Muscle of back (tissue), 11 donors: ENCODE results near the gene CDC42EP5. TPM values are rescaled to one million over a fixed set of nuclear protein-coding genes. Genes with fewer than 3 reads are reported as not detected.
A peak's percentile ranks its signal among the peaks of the same experiment; 100 is the strongest.
"Not testable (repeated sequence)": the region's sequence is repeated elsewhere in the genome, so short reads cannot be mapped to it uniquely, and the experiment has no call there.

Experiments
- DNase-seq, 3 donors: peaks; one replicate each; pipeline versions ENCODE4 v3.0.0 to v3.0.0-alpha.2; 2013
- polyA plus RNA-seq, 10 donors: library from polyadenylated mRNA; unstranded; fragments of 120-200 nt; gene quantifications; one replicate each; pipeline ENCODE4 v1.2.1, GENCODE V29; 2013; ENCODE audit not compliant: insufficient read length in 10 of 10

The CDC42EP5 gene
- polyA plus RNA-seq, 10 donors = 17.7 to 74.8 (median 29.7) TPM

DNA sequence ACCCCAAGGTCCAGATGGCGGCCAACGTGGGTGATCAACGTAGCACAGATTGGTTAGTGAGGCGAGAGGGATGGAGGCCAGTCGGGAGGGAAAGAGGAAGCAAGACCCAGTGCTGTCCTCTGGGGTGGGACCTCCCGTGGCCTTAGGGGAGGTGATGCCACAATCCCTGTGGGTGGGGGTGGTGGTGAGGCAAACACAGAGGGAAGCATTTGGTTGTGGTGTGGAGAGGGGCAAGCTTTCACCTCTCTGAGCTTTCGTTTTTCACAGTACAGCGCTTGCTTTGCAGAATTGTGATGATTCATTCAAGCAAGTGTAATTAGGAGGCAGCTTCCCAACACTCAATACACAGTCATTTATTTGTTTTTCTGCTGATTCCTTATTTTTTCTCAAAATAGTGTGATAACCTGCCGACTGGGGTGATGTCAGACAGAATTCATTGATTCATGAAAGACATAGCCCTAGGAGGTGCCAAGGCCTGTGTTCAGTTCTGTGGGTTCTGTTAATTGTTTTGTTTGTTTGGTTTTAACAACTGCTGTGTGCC lies 21.7 kb downstream of the CDC42EP5 start:
- no peak for DNase-seq

DNA sequence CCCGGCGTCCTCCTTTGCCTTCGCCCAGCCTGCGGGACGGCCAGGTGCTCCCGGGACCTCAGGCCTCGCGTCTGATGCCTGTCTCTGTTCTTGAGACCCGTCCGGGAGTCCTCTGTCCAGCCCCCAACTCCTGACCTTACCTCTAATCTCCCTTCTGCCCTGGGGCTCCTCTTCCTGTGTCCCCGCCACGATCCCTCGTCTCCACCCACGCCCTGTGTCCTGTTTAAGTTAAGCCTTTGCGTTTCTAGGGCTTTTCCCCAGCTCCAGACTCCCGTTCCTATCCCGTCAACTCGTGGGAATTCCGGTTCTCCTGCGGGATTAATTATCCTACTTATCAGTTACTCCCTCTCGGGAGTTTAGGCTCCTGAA lies 23.4 kb downstream of the CDC42EP5 start:
- DNase-seq = no peak

DNA sequence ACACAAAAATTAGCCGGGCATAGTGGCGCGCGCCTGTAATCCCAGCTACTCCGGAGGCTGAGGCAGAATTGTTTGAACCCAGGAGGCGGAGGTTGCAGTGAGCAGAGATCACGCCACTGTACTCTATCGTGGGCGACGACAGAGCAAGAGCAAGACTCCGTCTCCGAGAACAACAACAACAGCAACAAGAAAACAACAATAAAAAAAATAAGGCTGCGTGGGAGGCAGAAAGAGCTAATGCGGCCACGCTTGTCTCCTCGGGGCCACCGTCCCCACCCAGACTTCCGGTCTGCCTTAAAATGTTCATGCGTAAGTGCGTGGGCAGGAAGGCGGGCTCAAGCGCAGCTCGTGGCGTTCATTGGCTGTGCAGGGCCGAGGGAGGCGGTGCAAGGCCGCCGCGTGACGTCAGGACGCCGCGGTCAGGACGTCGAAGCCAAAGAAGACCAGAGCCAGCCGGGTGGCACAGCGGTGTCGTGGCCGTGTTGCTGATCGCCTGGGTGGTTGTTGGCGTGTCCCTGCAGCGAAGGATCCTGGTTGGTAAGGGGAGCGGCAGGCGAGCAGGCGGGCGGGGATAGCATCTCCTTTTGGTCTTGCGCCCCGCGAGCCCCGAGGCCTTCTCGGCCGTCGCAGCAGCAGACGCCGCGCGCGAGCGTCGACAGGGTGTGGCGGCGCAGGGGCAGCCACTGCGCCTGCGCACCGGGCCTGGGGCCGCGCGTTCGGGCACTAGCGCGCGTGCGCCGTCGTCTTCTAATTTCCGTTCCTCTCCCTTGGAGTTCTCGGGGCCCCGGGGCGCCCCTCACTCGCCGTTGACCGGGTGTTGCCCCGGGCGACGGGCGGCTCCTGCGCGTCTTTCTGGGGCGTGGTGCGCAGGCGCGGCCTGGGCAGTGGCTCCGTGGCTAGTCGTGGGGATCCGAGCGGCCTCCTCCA lies 24.1 kb downstream of the CDC42EP5 start, which contains the start of gene LENG8:
Gene LENG8 (plus strand): TSS at position 426 of the 927 bp plus-strand sequence. CDS start 2,146 bp downstream, outside the sequence.
- peak; percentile 98 to 100 (median 99) for DNase-seq

GRCh38 chr19:54448040-54448773 lies 24.9 kb downstream of the CDC42EP5 start:
- peak; percentile 41 to 83 (median 67) for DNase-seq

GRCh38 chr19:54446349-54446748 lies 26.7 kb downstream of the CDC42EP5 start:
- DNase-seq = not testable (repeated sequence)

GRCh38 chr19:54444737-54445136 lies 28.4 kb downstream of the CDC42EP5 start:
- no peak for DNase-seq

DNA sequence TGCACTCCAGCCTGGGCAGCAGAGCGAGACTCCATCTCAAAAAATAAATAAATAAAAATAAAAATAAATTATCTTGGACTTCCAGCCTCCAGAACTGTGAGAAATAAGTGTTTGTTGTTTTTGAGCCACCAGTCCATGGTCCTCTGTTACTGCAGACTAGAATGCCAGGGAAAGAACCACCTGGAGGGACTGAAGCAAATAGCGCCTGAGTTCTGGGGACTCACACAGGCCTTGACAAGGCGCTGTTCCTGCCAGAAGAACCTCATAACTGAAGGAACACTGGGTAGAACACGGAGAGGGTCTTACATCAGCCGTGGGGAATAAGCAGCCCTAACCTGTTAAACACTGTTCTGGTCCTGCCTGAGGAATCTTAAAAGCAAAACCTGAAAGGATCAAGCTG lies 32.5 kb downstream of the CDC42EP5 start:
- no peak for DNase-seq

GRCh38 chr19:54439174-54439851 lies 33.8 kb downstream of the CDC42EP5 start:
- peak in 2 of 3 donors; percentile 31 to 47 for DNase-seq

GRCh38 chr19:54436628-54437252 lies 36.4 kb downstream of the CDC42EP5 start:
- peak in 1 of 3 donors; percentile 65 for DNase-seq

GRCh38 chr19:54436031-54436523 lies 37.0 kb downstream of the CDC42EP5 start:
- DNase-seq = peak in 1 of 3 donors; percentile 57

DNA sequence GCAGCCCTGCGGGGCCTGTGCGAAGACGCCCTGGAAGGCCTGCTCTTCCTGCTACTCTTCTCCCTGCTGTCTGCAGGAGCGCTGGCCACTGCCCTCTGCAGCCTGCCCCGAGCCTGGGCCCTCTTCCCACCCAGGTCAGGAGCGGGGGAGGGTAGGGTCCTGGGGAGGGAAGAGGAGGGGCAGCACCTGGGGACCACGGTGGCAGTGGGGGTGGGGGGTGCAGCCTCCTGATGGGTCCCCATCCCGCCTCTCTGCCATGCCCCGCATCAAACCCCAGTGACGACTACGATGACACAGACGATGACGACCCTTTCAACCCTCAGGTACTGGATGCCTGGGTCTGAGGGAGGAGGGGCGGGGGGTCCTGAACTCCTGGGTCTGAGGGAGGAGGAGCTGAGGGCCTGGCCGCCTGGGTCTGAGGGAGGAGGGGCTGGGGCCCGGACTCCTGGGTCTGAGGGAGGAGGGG lies 37.5 kb downstream of the CDC42EP5 start:
- DNase-seq = no peak

- DNase-seq = no peak
Measured at GRCh38 chr19:54434873-54435214, 38.3 kb downstream of the CDC42EP5 start.

- DNase-seq = no peak
Measured at GRCh38 chr19:54434112-54434872, 38.8 kb downstream of the CDC42EP5 start.

GRCh38 chr19:54433697-54434096 lies 39.4 kb downstream of the CDC42EP5 start:
- DNase-seq = no peak

DNA sequence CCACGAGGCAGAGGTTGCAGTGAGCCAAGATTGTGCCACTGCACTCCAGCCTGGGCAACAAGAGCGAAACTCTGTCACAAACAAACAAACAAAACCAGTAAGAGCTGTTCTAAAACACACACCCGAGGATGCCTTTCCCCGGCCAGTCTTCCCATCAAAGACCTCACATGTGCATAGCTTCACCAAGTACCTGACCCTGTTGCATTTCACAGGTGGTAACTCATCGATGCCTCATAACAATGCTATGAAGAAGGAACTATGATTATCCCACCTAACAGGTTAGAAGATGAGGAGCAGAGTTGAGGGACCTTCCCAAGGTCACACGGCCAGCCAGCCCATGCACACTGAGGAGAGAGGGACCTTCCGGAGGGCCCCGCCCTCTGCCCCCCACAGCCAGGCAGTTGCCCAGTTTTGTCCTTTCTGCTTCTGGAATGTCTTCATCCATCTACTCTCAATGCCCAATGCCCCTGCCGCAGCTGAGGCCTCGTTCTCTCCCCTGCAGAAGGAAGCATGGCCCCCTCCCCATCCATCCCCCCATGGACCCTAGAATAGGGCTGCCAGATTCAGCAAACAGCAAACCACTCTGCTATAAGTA lies 40.9 kb downstream of the CDC42EP5 start:
- no peak for DNase-seq

- DNase-seq = peak in 1 of 3 donors; percentile 30
Measured at GRCh38 chr19:54431255-54431838, 41.7 kb downstream of the CDC42EP5 start.

DNA sequence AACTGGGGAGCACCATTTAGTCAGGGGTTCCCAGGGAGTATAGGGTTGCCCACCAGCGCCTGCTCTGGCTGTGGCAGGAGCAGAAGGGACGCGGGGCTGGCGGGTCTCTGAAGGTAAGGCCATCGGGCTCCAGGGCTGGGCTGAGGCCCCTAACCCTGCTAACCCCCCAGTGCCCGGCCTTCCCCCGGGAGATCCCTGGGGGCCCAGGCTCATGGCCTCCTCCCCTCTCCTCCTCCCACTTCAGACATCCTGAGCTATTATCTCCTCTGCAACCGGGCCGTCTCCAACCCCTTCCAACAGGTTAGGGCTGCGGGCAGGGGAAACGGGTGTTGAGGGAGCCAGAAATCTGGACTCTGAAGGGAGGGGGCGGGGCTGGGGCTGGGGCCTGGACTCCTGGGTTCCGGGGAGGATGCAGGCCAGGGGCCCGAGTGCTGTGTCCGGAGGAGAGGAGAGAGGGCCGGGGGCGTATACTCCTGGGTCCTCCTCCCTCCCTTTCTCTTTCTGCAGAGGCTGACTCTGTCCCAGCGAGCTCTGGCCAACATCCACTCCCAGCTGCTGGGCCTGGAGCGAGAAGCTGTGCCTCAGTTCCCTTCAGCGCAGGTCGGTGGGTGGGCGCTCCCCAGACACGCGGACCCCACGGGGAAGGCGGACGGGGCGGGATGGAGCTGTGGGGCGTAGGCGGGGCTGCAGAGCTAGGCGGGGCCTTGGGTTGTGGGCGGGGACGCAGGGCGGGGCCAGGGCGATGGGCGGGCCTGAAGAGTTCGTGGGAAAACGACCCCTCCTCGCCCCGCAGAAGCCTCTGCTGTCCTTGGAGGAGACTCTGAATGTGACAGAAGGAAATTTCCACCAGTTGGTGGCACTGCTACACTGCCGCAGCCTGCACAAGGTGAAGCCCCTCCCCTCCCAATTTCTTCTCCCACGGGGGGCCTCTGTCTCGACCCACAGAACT lies 42.5 kb downstream of the CDC42EP5 start:
- peak in 2 of 3 donors; percentile 53 to 75 for DNase-seq

- DNase-seq = peak in 1 of 3 donors; percentile 14
Measured at GRCh38 chr19:54429545-54430227, 43.4 kb downstream of the CDC42EP5 start.
